NCI-H748 (cell line): ENCODE data around the gene NCR3LG1.
"Not testable (repeated sequence)": the region's sequence is repeated elsewhere in the genome, so short reads cannot be mapped to it uniquely, and the experiment has no call there.

ENCODE experiments used
- DNase-seq: peaks from one replicate; lab custom pipeline; 2025; ENCODE audit not compliant: unreplicated experiment; lab: John Stamatoyannopoulos, UW

NCR3LG1 gene

DNA sequence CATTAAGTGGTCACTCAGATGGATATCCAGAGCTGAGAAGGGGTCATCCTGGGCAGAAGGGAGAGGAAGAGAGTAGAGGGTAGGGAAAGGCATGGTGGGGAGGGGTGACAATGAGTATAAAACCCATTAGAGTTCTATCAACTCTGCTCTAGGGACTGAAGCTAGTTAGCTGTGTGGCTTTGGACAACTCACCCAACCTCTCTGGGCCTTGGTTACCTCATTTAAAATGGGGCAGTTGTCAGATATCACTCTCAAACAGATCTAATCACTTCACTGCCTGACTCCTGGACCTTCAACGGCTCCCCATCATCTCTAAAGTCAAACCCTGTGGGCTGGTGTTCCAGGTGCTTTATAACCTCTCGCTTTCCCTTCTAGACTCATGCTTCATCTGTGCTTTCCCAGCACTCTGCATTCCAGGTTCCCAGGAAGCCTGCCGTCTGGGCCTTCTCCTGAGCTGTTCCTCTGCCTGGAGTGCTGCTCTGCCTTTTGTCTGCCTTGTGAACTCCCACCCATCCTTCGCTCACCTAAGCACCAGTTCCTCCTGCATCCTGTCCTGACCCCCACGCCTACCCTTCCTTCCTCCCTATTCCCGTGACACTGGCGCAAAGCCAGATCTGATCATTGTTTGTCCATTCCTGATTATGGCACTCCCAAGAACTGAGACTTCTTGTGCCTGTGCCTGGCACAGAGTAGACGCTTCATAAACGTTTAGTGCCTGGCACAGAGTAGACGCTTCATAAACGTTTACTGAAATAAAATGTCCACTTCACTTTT, 59.2 kb downstream of the NCR3LG1 start:
- peak; percentile 49 for DNase-seq

DNA sequence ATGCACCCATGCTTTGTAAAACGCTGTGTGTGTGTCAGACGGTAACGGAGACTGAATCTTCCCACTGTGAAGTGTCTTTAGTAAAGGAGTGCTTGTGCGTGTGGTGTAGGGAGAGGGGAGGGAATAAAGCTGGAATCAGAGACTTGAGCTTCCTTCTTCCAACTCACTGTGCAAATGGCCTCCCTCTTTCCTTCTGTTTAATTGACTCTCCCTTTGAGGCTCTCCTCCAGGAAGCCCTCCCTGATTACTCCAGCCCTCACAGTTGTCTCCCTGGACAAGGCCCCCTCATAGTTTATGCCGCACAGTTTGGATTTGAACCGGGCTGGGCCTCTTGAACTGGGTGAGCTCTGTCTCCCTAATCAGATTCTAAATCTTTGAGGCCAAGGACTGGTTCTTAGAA, 59.8 kb downstream of the NCR3LG1 start:
- DNase-seq, result no peak

DNA sequence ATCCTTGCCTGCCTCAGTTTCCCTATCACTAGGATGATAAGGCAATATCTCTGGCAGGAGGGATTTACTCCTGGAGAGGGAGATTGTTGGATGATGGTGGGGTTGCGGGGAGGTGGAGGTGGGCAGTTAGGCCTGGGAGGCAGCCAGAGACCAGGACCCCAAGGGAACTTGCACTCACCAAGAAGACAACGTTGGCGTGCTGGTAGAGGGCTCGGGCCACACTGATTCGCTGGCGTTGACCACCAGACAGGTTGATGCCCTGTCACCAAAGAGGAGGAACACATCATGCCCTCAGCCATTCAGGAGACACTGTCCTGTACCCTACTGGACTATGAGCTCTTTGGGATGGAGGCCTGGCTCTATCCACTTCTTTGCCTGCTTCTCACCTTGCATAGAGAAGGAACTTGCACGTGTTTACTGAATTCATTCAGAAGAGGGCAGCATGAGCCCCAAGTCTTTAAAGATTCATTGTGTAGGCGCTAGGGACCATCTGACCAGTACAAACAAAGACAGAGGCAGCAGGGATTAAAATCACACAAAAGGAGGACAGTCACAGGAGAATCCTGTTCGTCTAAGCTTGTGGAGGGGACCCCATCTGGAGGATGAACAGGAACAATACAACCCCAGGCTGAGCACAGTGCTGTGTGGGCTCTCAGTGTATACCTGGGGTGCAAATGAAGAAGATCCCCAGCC, 61.0 kb downstream of the NCR3LG1 start:
- peak; percentile 74 for DNase-seq

DNA sequence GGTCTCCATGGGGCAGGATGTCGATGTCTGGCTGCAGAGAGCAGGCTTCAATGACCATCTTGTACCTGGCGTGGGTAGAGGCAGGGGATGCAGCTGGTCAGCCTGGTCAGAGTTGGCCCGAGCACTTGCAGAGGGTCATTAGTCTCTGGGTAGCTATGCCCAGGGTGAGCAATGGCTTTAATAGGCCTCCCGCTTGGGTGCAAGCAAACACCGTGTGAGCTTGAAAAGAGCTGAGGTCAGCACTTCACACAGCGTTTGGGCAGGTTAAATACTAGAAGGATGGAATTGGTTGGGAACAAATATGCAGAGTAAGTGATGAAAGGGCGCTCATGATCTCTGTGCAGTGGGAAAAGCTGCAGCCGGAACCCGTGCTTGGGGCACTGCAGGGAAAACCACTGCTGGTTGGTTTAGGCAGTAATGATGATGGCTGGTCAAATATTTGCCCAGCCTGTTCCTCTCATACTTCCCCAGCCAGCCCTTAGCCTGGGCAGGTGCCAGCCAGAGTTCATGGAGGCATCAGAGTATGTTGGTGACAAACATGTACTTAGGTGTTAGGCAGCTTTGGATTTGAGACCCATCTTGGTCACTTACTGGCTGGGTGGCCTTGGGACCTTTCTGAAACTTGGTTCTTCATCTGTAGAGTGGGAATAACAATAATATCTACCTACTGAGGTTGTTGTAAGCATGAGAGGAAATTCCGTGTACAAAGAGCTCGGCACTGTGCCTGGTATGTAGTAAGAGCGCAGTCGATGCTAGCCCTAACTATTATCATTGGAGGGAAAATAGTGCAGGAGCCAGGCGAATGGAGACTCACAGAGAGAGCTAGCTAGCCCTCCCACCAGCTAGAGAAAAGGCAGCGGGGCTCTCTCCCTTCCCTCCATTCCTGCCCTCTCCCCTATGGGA, 62.1 kb downstream of the NCR3LG1 start:
- peak; percentile 95 for DNase-seq

DNA sequence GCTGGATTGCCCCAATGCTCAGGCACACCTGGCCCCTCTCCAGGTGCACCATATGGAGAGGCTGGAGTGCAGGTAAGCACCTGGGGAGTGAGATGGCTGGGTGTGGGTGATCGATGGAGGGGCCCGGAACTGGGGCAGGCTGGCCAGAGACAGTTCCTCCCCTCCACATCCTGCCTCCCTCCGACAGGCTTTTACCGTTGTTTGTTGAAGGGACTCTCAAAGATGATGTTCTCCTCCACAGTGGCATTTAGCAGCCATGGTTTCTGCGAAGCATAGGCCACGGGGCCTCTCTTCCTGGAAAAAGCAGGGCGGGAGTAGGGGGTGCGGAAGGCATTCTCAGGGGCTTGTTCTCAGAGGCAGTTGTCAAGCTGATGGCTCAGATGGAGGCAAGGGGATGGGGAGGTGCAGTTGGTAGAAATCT, 62.7 kb downstream of the NCR3LG1 start:
- DNase-seq, result peak; percentile 67

DNA sequence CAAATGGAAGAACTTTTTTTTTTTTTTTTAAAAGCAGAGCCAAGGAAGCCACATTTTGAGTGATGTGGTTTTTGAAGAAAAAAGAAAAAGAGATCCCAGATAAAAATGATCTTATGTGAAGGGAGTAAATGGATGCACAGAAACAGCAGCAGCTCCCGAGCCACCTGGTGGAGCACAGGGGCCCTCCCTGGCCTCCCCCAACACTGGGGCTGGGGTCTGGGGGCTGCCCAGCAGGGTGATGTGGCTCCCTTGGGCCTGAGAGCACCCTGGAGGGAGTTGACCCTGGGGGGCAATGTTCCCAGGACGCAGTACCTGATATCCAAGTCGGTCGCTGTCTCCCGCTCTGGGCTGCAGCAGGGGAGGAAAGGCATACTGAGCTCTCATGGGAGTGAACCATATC, 63.4 kb downstream of the NCR3LG1 start:
- no peak for DNase-seq

DNA sequence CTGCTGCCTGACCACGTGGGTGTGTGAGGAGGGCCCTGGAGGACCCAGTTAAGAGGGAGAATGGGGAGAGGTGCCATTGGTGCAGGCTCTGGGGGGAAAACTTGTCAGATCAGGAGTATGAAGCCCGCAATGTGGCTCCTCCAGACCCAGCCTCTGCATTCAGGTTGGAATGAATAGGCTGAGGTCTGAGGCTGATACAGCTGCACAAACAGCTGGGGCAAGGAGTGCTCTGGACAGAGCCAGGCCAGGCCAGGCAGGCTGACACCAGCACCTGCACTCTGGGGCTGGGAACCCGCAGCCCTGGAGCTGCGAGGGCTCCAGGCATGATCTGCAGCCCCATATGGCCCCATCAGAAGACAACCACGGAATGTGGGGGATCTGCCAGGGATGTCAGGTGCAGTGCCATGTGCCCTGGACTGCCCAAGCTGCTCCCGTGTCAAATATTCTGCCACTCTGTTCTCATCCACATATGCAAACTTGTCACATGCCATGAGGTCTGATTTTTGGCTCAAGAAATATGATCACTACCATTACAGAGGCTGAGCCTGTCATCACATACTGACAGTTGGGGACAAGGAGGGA, 64.0 kb downstream of the NCR3LG1 start:
- DNase-seq, result no peak

DNA sequence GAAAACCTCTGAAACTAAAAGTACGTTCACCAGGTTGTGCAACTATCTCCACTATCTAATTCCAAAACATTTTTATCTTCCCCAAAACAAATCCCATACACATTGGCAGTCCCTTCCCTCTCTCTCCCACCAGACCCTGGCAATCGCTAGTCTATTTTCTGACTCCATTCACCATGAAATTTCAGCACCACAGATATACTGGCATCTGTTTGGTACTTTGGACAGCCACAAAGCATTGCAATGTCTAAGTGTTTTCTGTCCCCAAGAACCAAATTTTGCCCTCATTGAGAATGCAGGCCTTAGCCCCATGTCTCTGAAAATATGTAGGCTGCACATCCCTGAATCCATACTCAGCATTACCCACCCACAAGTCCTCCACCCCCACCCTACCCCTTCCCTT, 64.9 kb downstream of the NCR3LG1 start:
- no peak for DNase-seq

DNA sequence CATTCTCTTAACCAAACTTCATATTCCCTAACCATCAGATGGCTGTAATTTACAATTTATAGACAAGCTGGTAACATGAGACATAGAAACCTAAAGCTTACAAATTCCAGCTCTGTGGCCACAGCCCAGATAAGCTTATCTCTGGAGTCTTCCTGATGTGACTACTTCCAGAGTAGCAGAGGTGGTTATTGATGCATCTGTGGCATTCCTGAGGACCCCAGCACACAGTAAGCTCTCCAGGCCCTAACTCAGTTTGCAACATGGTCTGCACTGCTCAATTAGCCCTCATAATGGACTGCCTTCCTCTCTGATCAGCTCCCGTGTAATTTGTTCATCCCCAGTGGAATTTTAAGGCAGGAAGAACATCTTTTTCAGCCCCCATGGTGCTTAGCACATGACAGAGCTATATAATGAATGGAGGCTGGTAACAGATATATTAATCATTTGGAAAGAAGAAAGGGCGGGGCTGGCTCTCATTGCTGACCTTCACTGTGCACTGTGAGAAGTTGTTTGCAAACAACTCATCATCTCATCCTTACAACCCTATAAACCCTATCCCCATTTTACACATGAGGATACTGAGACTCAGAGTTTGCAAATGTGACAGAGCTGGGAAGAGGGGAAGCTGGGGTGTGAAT, 67.0 kb downstream of the NCR3LG1 start:
- DNase-seq, result no peak

DNA sequence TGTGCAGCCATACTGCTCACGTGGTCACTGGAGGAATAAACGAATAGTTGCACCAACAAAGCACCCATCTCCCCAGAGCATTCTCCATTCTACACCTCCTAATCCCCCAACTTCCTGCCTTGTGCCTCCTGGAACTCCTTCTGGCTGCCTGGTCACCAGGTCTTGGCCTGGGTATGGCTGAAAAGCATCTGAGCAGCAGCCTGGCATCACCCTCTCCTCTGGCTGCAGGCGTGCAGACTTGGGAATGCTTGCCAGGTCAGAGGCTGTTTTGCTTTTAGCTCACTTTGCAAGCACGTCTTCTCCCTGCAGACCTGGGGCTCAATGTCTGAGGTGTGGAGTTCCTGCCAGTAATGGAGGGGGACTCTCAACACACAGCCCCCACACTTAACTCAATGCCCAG, 70.2 kb downstream of the NCR3LG1 start:
- no peak for DNase-seq

DNA sequence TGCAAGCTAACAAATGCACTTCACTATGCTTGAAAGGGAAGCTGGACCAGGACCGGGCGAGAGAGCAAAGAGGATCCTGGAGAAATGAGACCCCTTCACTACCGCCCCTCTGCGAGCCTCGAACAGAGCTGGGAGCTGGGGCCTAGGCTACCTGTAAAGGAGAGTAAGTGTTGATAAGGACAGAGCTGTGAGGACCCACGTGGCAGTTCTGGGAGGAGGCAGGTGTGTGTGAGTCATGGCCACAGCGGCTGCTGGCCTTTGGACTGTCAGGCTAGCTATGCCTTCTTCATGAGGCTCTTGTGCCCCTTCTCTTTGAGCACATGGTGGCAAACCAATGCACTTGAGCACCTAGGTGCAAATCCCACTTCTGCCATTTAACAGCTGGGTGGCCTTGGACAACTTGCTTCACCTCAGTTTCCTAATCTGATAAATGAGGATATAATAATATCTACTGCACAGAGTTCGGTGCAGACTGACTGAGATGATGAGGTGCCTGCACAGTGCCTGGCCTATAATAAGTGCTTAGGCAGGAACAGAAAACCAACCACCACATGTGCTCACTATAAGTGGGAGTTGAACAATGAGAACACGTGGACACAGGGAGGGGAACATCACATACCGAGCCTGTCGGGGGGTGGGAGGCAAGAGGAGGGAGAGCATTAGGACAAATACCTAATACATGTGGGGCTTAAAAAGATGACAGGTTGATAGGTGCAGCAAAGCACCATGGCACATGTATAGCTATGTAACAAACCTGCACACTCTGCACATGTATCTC, 72.1 kb downstream of the NCR3LG1 start:
- no peak for DNase-seq

DNA sequence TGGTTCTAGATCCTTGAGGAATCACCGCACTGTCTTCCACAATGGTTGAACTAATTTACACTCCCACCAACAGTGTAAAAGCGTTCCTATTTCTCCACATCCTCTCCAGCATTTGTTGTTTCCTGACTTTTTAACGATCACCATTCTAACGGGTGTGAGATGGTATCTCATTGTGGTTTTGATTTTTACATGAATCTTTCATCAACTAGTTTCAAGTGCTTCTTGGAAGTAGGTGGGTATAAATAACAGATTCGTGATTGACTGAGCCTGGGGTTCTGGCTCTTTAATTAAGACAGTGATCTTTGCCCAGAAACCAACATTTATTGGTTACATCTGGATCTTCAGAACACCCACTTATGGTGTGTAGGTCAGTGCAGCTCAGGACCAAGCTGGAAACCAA, 74.6 kb downstream of the NCR3LG1 start:
- DNase-seq, result not testable (repeated sequence)
